Parathyroid adenoma (tissue), 2 donors: ENCODE data around the gene BICD2.
A peak's percentile ranks its signal among the peaks of the same experiment; 100 is the strongest.

ENCODE experiments used
- H2AFZ ChIP-seq: fragments of 300-600 bp; sonication (generic); one replicate; pipeline ENCODE4 v1.7.0; 2017; ENCODE audit warnings: antibody characterized with exemption, mild to moderate bottlenecking
- H3K27ac ChIP-seq: fragments of 300-600 bp; sonication (generic); one replicate; pipeline ENCODE4 v1.7.0; 2017
- H3K27me3 ChIP-seq: fragments of 300-600 bp; sonication (generic); one replicate; pipeline ENCODE4 v1.7.0; 2017; ENCODE audit warnings: low read length; ENCODE audit not compliant: control insufficient read depth, insufficient read depth
- H3K36me3 ChIP-seq: fragments of 300-600 bp; sonication (generic); one replicate; pipeline ENCODE4 v1.7.0; 2017; ENCODE audit warnings: low read length; ENCODE audit not compliant: control insufficient read depth, insufficient read depth
- H3K4me1 ChIP-seq: fragments of 300-600 bp; sonication (generic); one replicate; pipeline ENCODE4 v1.7.0; 2017; ENCODE audit warnings: control low read depth
- H3K4me2 ChIP-seq: fragments of 300-600 bp; sonication (generic); one replicate; pipeline ENCODE4 v1.7.0; 2017; ENCODE audit warnings: low read length
- H3K4me3 ChIP-seq: fragments of 300-600 bp; sonication (generic); one replicate; pipeline ENCODE4 v1.7.0; 2017; ENCODE audit warnings: low read depth, low read length
- H3K79me2 ChIP-seq: fragments of 300-600 bp; sonication (generic); one replicate; pipeline ENCODE4 v1.7.0; 2017; ENCODE audit warnings: control low read depth
- H3K9ac ChIP-seq: fragments of 300-600 bp; sonication (generic); one replicate; pipeline ENCODE4 v1.7.0; 2017; ENCODE audit warnings: mild to moderate bottlenecking
- H3K9me3 ChIP-seq: fragments of 300-600 bp; sonication (generic); one replicate; pipeline ENCODE4 v1.7.0; 2017; ENCODE audit warnings: low read length; ENCODE audit not compliant: control insufficient read depth
- CTCF ChIP-seq: fragments of 300-600 bp; sonication (generic); IDR thresholded peaks from one replicate; pipeline ENCODE4 v1.7.0; 2017; ENCODE audit warnings: antibody characterized with exemption, mild to moderate bottlenecking
- donor health status: primary hyperparathyroidism.

BICD2 gene

GRCh38 chr9:92762196-92762595, 2.4 kb downstream of the BICD2 start:
- Histone ChIP-seq H3K27me3 (no peaks in the 10 kb centered on the region), H3K9me3 (no peaks in the 10 kb centered on the region), H3K4me1 (peaks cover 4% of the 10 kb centered on the region), H3K27ac (no peak overlapping the region), H2AFZ (no peak overlapping the region), H3K4me2 (peak overlapping the region; percentile 95), H3K9ac (no peak overlapping the region), H3K36me3 (no peaks in the 10 kb centered on the region), H3K79me2 (peaks cover 12% of the 10 kb centered on the region), H3K4me3 (peak overlapping the region; percentile 80)
- no peak for TF ChIP-seq CTCF

DNA sequence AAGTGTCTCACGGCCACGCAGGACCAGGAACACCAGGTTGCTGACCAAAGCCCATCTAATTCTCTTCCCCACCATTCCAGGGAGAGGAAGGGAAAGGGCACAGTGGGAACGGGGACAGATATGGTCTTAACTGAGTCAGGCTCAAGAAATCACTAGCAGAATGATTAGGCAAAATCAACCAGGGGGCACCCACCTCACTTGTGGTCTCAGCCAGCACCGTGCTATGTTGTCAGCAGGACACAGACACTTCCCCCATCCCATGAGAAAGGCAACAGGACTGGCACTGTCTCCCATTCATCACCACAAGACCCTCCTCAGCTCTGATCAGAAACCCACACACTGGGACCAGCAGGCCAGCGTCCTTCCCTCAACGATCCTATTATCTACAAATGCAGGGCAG, 2.9 kb downstream of the BICD2 start:
- no peak for TF ChIP-seq CTCF
- Histone ChIP-seq H3K27me3 (no peaks in the 10 kb centered on the region), H3K36me3 (no peaks in the 10 kb centered on the region), H3K79me2 (peaks cover 14% of the 10 kb centered on the region), H3K4me1 (peaks cover 4% of the 10 kb centered on the region), H3K4me2 (no peak overlapping the region), H3K9me3 (no peaks in the 10 kb centered on the region), H2AFZ (no peak overlapping the region), H3K9ac (no peak overlapping the region), H3K4me3 (no peak overlapping the region), H3K27ac (no peak overlapping the region)

GRCh38 chr9:92760494-92760893, 4.1 kb downstream of the BICD2 start:
- H3K4me3 ChIP-seq = peak overlapping the region; percentile 5
- H2AFZ ChIP-seq = no peak overlapping the region
- H3K4me1 ChIP-seq = peaks cover 4% of the 10 kb centered on the region
- H3K9ac ChIP-seq = no peak overlapping the region
- no peaks in the 10 kb centered on the region for H3K27me3 ChIP-seq
- H3K27ac ChIP-seq = no peak overlapping the region
- H3K4me2 ChIP-seq = no peak overlapping the region
- H3K9me3 ChIP-seq = no peaks in the 10 kb centered on the region
- peaks cover 22% of the 10 kb centered on the region for H3K79me2 ChIP-seq
- H3K36me3 ChIP-seq = no peaks in the 10 kb centered on the region
- TF ChIP-seq CTCF = no peak

GRCh38 chr9:92760070-92760469, 4.6 kb downstream of the BICD2 start:
- no peaks in the 10 kb centered on the region for H3K9me3 ChIP-seq
- no peaks in the 10 kb centered on the region for H3K36me3 ChIP-seq
- H3K9ac ChIP-seq = no peak overlapping the region
- H3K27ac ChIP-seq = no peak overlapping the region
- peaks cover 4% of the 10 kb centered on the region for H3K4me1 ChIP-seq
- no peak overlapping the region for H2AFZ ChIP-seq
- no peaks in the 10 kb centered on the region for H3K27me3 ChIP-seq
- H3K4me2 ChIP-seq = no peak overlapping the region
- H3K4me3 ChIP-seq = peak overlapping the region; percentile 5
- H3K79me2 ChIP-seq = peaks cover 23% of the 10 kb centered on the region
- TF ChIP-seq CTCF = no peak

DNA sequence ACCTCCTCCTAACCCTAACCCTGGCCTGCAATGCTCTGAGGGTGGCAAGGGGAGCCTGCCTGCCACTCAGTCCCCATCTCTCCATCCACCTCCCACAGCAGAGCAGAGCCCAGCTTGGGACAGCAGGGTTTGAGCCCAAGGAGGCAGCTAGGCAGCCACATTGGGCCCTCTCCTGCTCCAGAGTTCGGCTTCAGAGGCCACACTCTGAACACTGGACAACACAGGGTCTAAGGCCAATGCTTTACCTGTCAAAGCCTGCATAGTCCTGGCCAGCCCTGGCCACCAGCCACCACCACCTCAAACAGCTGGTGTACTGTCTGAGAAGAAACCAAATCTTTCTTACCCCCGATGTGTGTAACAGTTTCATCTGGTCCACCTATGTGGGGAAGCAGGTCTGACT, 5.2 kb downstream of the BICD2 start:
- Histone ChIP-seq H3K9me3 (no peaks in the 10 kb centered on the region), H3K4me2 (no peak overlapping the region), H3K4me1 (peaks cover 4% of the 10 kb centered on the region), H2AFZ (no peak overlapping the region), H3K27me3 (no peaks in the 10 kb centered on the region), H3K79me2 (peaks cover 23% of the 10 kb centered on the region), H3K9ac (no peak overlapping the region), H3K27ac (no peak overlapping the region), H3K36me3 (no peaks in the 10 kb centered on the region), H3K4me3 (no peak overlapping the region)
- no peak for TF ChIP-seq CTCF
